Esophagus squamous epithelium (tissue), 4 donors: ENCODE measurements around the gene TIMP2.

ENCODE experiments used
- POLR2A ChIP-seq, 4 donors: fragments of 450-650 bp; IDR thresholded peaks; one replicate each; pipeline ENCODE4 v1.6.1; 2017; ENCODE audit warnings: antibody characterized with exemption in 4 of 4, mild to moderate bottlenecking in 4 of 4, moderate library complexity in 3 of 4
- TF ChIP-seq, protein P1 (sequence below), 6 experiments: fragments of 450-650 bp in 4 of 6; fragments of 200-600 bp in 2 of 6; sonication (generic) in 2 of 6; IDR thresholded peaks; one replicate each; pipeline ENCODE4 v1.5.1; 2016 to 2019; ENCODE audit warnings: antibody characterized with exemption in 6 of 6, mild to moderate bottlenecking in 4 of 6, moderate library complexity in 4 of 6

DNA sequence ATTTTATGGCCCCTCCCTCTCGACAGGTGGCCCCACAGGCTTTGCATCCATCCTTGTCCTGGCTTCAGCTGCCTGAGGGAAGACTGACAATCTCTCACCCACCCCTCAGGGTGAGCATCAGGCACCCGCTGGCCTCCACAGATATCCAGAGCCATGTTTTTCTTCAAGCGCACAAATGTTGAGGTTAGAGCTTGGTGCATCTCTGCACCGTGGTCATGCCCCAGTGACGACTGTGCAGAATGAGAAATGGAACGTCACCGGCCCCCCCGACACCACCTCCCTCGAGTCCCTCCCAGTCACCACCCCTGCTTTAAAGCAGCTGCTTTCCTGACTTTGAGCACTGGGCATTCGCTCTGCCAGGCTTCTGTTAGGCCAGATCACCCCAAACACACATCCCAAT, 19.8 kb upstream of the TIMP2 start:
- no peak for TF ChIP-seq POLR2A (IDR thresholded peaks at IDR 0.05)
- TF ChIP-seq, protein P1, sequence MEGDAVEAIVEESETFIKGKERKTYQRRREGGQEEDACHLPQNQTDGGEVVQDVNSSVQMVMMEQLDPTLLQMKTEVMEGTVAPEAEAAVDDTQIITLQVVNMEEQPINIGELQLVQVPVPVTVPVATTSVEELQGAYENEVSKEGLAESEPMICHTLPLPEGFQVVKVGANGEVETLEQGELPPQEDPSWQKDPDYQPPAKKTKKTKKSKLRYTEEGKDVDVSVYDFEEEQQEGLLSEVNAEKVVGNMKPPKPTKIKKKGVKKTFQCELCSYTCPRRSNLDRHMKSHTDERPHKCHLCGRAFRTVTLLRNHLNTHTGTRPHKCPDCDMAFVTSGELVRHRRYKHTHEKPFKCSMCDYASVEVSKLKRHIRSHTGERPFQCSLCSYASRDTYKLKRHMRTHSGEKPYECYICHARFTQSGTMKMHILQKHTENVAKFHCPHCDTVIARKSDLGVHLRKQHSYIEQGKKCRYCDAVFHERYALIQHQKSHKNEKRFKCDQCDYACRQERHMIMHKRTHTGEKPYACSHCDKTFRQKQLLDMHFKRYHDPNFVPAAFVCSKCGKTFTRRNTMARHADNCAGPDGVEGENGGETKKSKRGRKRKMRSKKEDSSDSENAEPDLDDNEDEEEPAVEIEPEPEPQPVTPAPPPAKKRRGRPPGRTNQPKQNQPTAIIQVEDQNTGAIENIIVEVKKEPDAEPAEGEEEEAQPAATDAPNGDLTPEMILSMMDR (IDR thresholded peaks at IDR 0.05) = no peak
